ENCODE measurements around the gene PKP3.
"Not testable (repeated sequence)": the region's sequence is repeated elsewhere in the genome, so short reads cannot be mapped to it uniquely, and the experiment has no call there.

Gene PKP3

GRCh38 chr11:409600-410483 is 15.8 kb downstream of the PKP3 start:
- TF ChIP-seq, protein P1, sequence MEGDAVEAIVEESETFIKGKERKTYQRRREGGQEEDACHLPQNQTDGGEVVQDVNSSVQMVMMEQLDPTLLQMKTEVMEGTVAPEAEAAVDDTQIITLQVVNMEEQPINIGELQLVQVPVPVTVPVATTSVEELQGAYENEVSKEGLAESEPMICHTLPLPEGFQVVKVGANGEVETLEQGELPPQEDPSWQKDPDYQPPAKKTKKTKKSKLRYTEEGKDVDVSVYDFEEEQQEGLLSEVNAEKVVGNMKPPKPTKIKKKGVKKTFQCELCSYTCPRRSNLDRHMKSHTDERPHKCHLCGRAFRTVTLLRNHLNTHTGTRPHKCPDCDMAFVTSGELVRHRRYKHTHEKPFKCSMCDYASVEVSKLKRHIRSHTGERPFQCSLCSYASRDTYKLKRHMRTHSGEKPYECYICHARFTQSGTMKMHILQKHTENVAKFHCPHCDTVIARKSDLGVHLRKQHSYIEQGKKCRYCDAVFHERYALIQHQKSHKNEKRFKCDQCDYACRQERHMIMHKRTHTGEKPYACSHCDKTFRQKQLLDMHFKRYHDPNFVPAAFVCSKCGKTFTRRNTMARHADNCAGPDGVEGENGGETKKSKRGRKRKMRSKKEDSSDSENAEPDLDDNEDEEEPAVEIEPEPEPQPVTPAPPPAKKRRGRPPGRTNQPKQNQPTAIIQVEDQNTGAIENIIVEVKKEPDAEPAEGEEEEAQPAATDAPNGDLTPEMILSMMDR (conservative IDR thresholded peaks at IDR 0.05; ENCODE audit: low read depth, low read length) = no peak
- H3K4me3 ChIP-seq (ENCODE audit: low read length) = no peak overlapping the region
- no peak for DNase-seq (ENCODE audit: low read depth)

DNA sequence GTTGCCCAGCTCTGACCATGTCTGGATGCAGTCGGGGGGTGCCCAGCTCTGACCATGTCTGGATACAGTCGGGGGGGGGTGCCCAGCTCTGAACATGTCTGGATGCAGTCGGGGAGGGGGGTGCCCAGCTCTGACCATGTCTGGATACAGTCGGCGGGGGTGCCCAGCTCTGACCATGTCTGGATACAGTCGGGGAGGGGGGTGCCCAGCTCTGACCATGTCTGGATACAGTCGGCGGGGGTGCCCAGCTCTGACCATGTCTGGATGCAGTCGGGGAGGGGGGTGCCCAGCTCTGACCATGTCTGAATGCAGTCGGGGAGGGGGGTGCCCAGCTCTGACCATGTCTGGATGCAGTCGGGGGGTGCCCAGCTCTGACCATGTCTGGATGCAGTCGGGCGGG is 16.7 kb downstream of the PKP3 start:
- H3K4me3 ChIP-seq (ENCODE audit: low read length); DNase-seq (ENCODE audit: low read depth): not testable (repeated sequence)

- DNase-seq (ENCODE audit: low read depth); H3K4me3 ChIP-seq (ENCODE audit: low read length): not testable (repeated sequence)
Observed at GRCh38 chr11:411520-411919, 17.5 kb downstream of the PKP3 start.

- TF ChIP-seq, protein P1 (conservative IDR thresholded peaks at IDR 0.05; ENCODE audit: low read depth, low read length) = no peak
- DNase-seq (ENCODE audit: low read depth) = no peak
- H3K4me3 ChIP-seq (ENCODE audit: low read length) = no peak overlapping the region
Observed at GRCh38 chr11:412641-413119, 18.7 kb downstream of the PKP3 start.

GRCh38 chr11:413120-414081 is 19.4 kb downstream of the PKP3 start:
- DNase-seq (ENCODE audit: low read depth) = no peak
- TF ChIP-seq, protein P1 (conservative IDR thresholded peaks at IDR 0.05; ENCODE audit: low read depth, low read length) = no peak
- H3K4me3 ChIP-seq (ENCODE audit: low read length) = no peak overlapping the region

DNA sequence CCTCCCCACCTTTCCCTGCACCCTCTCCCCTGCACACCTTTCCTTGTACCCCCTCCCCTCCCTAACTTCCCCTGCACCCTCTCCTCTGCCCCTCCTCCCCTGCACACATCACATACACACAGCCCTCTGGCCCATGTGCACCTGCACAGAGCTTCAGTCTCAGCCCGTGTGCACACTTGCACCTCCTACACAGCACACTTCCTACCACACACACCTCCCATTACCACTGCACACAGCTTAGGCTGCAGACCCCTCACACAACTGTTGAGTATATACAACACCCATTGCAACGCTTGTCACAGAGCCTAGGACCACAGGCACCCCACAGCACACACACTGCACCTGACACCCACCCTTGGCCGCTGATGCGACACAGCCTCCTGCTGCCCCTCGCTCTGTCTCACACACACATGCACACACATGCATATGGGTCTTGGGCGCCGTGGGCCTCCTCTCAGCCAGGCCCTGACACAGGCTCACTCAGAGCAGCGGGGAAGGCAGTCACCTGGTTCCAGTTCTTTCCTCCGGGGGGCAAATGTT is 20.4 kb downstream of the PKP3 start:
- DNase-seq (ENCODE audit: low read depth) = no peak
- no peak overlapping the region for H3K4me3 ChIP-seq (ENCODE audit: low read length)
- TF ChIP-seq, protein P1 (conservative IDR thresholded peaks at IDR 0.05; ENCODE audit: low read depth, low read length) = no peak

- no peak overlapping the region for H3K4me3 ChIP-seq (ENCODE audit: low read length)
- TF ChIP-seq, protein P1 (conservative IDR thresholded peaks at IDR 0.05; ENCODE audit: low read depth, low read length) = no peak
- no peak for DNase-seq (ENCODE audit: low read depth)
Observed at GRCh38 chr11:415640-416041, 21.6 kb downstream of the PKP3 start.
